Muscle of leg (tissue), 11 donors: ENCODE data around the gene ASL. TPM values are rescaled to one million over a fixed set of nuclear protein-coding genes. Genes with fewer than 3 reads are reported as not detected.
"Not testable (repeated sequence)": the region's sequence is repeated elsewhere in the genome, so short reads cannot be mapped to it uniquely, and the experiment has no call there.

ENCODE experiments used
- DNase-seq: peaks from one replicate; pipeline ENCODE4 v3.0.0; 2013
- H3K27ac ChIP-seq: one replicate; pipeline ENCODE4 v1.5.1; 2013; ENCODE audit warnings: mild to moderate bottlenecking, low read length, control low read depth
- H3K27me3 ChIP-seq: one replicate; pipeline ENCODE4 v1.6.1; 2013; ENCODE audit warnings: low read length; ENCODE audit not compliant: control insufficient read depth, insufficient read depth
- H3K36me3 ChIP-seq: one replicate; pipeline ENCODE4 v1.6.1; 2013; ENCODE audit warnings: low read length; ENCODE audit not compliant: control insufficient read depth, insufficient read depth
- H3K4me1 ChIP-seq: one replicate; pipeline ENCODE4 v1.6.1; 2013; ENCODE audit warnings: low read length; ENCODE audit not compliant: control insufficient read depth, insufficient read depth
- H3K4me3 ChIP-seq: one replicate; pipeline ENCODE4 v1.5.1; 2013; ENCODE audit warnings: low read length, control low read depth
- H3K9me3 ChIP-seq: replicated peaks from 2 replicates; pipeline ENCODE4 v1.6.1; 2013; ENCODE audit warnings: low read depth, low read length; ENCODE audit not compliant: control insufficient read depth
- WGBS: methylation state at CpG from one replicate; pipeline ENCODE4 v1.1.5; 2013; ENCODE audit warnings: missing lambda C conversion rate; ENCODE audit not compliant: insufficient coverage; 5-methylcytosine and 5-hydroxymethylcytosine counted together
- polyA plus RNA-seq, 8 donors: library from polyadenylated mRNA; unstranded; fragments of 120-200 nt; gene quantifications; one replicate each; pipeline versions ENCODE4 v1.2.1 to v1.2.3, GENCODE V29; 2013; ENCODE audit warnings: inconsistent platforms in 1 of 8, low replicate concordance in 1 of 8; ENCODE audit not compliant: insufficient read length in 8 of 8, insufficient read depth in 1 of 8
- total RNA-seq: library from RNA; stranded (reverse); fragments of 120-200 nt; gene quantifications from one replicate; pipeline ENCODE4 v1.2.4, GENCODE V29; 2013

The ASL gene
- total and polyA plus RNA-seq, 9 donors: 9.7 to 20.8 (median 12.9) TPM

DNA sequence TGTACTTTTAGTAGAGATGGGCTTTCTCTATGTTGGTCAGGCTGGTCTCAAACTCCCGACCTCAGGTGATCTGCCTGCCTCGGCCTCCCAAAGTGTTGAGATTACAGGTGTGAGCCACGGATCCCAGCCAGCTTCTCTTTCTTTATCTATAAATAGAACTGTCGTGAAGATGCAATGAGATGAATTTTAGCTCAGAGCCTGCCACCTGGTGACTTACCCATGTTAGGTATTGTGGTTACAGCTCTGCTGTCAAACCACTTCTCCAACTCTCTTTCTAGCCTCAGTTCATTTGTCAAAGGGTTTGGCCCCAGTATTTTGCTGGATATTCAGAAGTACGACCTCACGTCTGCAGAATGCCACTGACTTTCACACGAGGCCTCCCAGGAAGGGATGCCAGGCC is 3.4 kb upstream of the ASL start:
- not testable (repeated sequence) for H3K27me3 ChIP-seq, H3K9me3 ChIP-seq, H3K4me1 ChIP-seq, DNase-seq, H3K36me3 ChIP-seq, H3K4me3 ChIP-seq, H3K27ac ChIP-seq
- 65% methylated on average over 3 of the region's 7 CpGs for WGBS

DNA sequence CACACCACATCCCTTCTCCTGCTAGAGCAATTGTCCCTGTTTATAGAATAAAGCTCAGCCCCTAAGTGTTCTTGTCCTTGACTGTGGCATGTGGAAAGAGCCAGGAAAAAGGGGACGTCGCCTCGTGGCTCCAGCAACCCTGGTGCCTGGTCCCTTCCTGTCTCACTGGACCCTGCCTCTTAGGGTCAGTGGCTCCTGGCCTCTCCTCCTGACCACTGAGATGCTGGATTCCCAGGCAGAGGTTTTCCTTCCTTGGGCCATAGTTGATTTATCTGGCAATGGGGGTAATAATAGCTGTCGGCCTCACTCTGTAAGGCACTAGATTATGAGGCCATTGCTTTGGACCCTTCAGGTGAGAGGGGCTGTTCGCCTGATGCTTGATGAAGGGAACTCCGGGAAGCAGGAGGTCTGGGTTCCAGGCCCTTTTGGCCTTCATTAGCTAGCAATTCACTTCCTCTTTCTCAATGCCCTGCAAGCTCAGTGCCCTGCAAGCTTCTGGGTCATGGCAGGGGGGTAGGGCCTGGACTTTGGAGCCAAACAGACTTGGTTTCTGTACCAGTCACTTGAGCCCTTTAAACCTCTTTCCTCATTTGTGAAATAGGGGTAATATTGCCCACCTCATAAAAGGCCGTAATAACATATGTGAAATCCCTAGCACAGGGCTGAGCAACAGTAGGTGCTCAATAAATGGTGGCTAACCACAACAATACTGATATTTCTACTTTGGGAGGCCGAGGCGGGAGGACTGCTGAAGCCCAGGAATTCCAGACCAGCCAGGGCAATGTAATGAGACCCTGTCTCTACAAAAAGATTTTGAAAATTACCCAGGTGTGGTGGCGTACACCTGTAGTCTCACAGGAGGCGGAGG is 1.1 kb downstream of the ASL start:
- WGBS: 55% methylated on average over 6 of the region's 11 CpGs
- DNase-seq: peak; percentile 13
- H3K27me3 ChIP-seq: no peaks in the 10 kb centered on the region
- peaks cover 10% of the 10 kb centered on the region for H3K4me1 ChIP-seq
- no peak overlapping the region for H3K27ac ChIP-seq
- peak overlapping the region; percentile 89 for H3K4me3 ChIP-seq
- no peaks in the 10 kb centered on the region for H3K36me3 ChIP-seq
- no peaks in the 10 kb centered on the region for H3K9me3 ChIP-seq

DNA sequence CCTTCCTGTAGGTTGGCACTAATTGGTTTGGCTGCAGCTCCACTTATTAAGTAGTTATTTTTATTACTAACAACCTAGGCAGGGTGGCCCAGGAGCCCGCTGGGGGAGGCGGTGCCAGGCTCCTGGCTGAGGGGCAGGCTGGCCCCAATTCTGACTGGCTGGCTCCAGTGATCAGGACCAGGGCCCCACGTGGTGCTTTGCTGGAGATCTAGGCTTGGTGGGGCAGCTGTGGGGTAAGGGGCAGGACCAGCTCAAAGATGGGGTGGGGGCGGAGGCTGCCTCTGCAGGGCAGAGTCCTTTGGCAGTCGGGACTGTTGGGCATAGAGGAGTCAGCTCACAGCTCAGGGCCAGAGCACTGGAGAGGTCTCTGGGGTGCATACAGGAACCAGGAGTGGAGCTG is 2.4 kb downstream of the ASL start:
- H3K27me3 ChIP-seq: no peaks in the 10 kb centered on the region
- peaks cover 10% of the 10 kb centered on the region for H3K4me1 ChIP-seq
- no peak for DNase-seq
- H3K27ac ChIP-seq: no peak overlapping the region
- no peaks in the 10 kb centered on the region for H3K9me3 ChIP-seq
- peaks cover 10% of the 10 kb centered on the region for H3K36me3 ChIP-seq
- 95% methylated on average over 4 of the region's 5 CpGs for WGBS
- H3K4me3 ChIP-seq: no peak overlapping the region

DNA sequence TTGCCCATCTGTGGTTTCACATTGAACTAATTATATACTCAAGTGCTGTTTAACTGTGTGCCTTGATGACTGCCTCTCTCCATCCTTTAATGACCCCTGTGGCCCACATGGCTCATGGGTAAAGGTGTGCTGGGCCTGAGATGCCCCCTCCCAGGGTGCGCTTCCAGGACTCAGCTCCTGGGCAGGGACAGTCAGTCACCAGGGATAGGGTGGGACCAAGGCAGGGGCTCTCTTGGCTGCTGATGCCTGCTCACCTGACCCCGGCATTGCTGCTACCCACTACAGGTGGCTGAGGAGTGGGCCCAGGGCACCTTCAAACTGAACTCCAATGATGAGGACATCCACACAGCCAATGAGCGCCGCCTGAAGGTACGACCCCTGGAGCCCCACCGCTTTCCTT is 6.5 kb downstream of the ASL start:
- no peak overlapping the region for H3K4me3 ChIP-seq
- no peak for DNase-seq
- peaks cover 19% of the 10 kb centered on the region for H3K36me3 ChIP-seq
- no peaks in the 10 kb centered on the region for H3K4me1 ChIP-seq
- 100% methylated on average over 2 of the region's 6 CpGs for WGBS
- no peaks in the 10 kb centered on the region for H3K9me3 ChIP-seq
- H3K27ac ChIP-seq: no peak overlapping the region
- H3K27me3 ChIP-seq: no peaks in the 10 kb centered on the region

DNA sequence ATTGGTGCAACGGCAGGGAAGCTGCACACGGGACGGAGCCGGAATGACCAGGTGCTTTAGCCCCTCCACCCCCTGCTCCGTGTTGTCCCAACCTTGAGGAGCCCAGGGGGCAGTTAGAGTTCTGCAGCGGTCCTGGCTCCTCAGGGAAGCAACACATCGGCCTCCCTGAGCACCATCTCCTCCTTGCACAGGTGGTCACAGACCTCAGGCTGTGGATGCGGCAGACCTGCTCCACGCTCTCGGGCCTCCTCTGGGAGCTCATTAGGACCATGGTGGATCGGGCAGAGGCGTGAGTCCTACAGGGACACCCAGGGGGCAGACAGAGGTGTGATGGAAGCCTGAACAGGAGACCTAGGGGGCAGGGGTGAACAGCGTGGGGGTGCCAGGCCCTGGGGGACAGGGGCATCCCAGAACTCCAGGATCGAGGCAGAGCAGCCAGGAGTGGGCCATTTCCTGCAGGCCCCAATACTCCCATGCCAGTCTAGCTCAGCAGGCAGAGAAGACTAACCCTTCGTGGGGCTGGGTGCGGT is 7.3 kb downstream of the ASL start:
- H3K36me3 ChIP-seq: peaks cover 19% of the 10 kb centered on the region
- no peak overlapping the region for H3K27ac ChIP-seq
- no peaks in the 10 kb centered on the region for H3K4me1 ChIP-seq
- 91% methylated on average over 11 of the region's 16 CpGs for WGBS
- no peaks in the 10 kb centered on the region for H3K27me3 ChIP-seq
- no peak overlapping the region for H3K4me3 ChIP-seq
- no peaks in the 10 kb centered on the region for H3K9me3 ChIP-seq
- DNase-seq: no peak

DNA sequence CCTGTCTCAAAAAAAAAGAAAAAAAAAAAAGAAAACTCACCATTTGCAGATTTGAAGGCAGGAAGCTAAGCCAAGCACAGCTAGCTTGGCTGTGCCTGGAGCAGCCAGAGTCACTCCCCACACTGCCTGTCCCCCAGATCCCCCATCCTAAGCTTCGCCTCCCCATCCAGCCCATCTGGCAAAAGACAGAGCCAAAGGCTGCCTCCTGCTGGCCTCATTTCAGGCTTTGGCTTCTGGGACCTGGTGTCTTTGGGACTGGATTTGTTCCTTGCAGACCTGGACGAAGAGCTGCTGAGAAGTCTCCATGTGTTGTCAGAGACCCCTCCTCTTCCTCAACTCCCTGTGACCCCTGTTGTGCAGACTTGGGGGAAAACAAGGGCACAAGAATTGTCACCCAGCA is 8.1 kb downstream of the ASL start:
- no CpG with 5 or more reads among the region's 2 CpGs for WGBS
- Histone ChIP-seq H3K9me3 (no peaks in the 10 kb centered on the region), H3K27ac (no peak overlapping the region), H3K4me1 (no peaks in the 10 kb centered on the region), H3K4me3 (no peak overlapping the region), H3K36me3 (peaks cover 19% of the 10 kb centered on the region), H3K27me3 (no peaks in the 10 kb centered on the region)
- DNase-seq: no peak

DNA sequence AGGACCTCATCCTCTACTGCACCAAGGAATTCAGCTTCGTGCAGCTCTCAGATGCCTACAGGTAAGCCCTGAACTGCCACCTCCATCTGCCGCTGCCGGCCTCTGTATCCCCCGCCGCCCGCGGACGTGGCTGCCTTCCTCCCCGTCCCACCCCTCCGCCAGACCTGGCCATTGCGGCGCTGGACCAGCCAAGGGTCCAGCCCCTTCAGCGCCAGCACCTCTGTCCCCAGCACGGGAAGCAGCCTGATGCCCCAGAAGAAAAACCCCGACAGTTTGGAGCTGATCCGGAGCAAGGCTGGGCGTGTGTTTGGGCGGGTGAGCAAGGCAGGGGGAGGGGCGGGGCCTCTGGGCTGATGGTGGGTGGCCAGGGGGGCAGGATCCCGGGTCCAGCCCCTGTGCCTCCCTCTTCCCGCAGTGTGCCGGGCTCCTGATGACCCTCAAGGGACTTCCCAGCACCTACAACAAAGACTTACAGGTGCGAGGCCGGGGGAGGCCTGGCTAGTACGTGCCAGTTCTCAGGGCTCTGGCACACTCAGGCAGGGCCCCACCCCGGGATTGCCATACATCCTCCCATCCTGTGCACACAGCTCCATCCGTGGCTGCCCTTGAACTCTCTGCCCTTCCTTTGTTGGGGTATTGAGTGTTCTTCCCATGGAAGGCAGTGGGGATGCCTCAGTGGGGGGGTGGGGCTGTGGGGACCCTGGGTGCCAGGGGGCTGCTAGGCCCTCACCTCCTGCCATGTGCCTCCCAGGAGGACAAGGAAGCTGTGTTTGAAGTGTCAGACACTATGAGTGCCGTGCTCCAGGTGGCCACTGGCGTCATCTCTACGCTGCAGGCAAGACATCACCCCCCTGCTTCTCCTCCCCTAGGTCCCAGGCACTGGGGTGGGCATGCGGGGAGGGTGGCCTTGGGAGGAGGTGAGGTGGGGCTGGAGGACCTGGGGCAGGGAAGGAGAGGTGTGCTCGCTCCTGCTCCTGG is 13.5 kb downstream of the ASL start:
- Histone ChIP-seq H3K27ac (no peak overlapping the region), H3K9me3 (no peaks in the 10 kb centered on the region), H3K27me3 (no peaks in the 10 kb centered on the region), H3K36me3 (peaks cover 4% of the 10 kb centered on the region), H3K4me3 (no peak overlapping the region), H3K4me1 (no peaks in the 10 kb centered on the region)
- WGBS: 73% methylated on average over 17 of the region's 32 CpGs
- no peak for DNase-seq

DNA sequence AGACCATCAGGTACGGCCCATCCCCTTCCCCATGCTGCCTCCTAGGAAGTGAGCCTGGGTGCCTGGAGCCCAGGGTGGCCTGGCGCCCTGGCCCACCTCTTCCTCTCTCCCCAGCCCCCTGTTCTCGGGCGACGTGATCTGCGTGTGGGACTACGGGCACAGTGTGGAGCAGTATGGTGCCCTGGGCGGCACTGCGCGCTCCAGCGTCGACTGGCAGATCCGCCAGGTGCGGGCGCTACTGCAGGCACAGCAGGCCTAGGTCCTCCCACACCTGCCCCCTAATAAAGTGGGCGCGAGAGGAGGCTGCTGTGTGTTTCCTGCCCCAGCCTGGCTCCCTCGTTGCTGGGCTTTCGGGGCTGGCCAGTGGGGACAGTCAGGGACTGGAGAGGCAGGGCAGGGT is 17.0 kb downstream of the ASL start:
- no peak for DNase-seq
- Histone ChIP-seq H3K36me3 (no peaks in the 10 kb centered on the region), H3K4me3 (no peak overlapping the region), H3K4me1 (no peaks in the 10 kb centered on the region), H3K9me3 (no peaks in the 10 kb centered on the region), H3K27me3 (no peaks in the 10 kb centered on the region), H3K27ac (no peak overlapping the region)
- WGBS: 90% methylated on average over 18 of the region's 19 CpGs

DNA sequence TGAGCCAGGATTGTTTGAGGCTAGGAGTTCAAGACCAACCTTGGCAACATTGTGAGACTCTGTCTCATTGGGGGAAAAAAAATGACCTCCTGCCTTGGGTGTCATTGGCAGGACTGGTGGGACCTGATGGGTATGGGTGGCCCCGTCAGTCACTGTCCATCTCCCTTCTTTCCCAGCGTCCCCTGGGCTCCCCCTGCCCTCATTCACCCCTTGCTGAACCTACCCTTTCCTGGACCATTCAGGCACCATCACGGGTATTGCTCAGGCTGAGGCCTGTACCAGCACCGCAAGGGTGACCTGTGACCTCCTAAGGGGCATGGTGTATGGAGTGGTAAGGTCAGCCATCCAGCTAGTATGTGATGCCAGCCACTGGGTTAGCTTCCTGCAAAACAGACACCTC is 19.4 kb downstream of the ASL start:
- no peaks in the 10 kb centered on the region for H3K27me3 ChIP-seq
- no peaks in the 10 kb centered on the region for H3K36me3 ChIP-seq
- H3K4me3 ChIP-seq: no peak overlapping the region
- no peaks in the 10 kb centered on the region for H3K4me1 ChIP-seq
- no peak overlapping the region for H3K27ac ChIP-seq
- no peak for DNase-seq
- 93% methylated on average over 2 of the region's 4 CpGs for WGBS
- H3K9me3 ChIP-seq: no peaks in the 10 kb centered on the region

DNA sequence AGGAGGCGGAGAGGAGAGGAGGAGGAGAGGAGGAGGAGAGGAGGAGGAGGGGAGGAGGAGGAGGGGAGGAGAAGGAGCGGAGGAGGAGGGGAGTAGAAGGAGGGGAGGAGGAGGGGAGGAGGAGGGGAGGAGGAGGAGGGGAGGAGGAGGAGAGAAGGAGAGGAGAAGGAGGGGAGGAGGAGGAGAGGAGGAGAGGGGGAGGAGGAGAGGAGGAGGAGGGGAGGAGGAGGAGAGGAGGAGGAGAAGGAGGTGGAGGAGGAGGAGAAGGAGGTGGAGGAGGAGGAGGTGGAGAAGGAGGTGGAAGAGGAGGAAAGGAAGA is 23.6 kb downstream of the ASL start:
- no peak overlapping the region for H3K4me3 ChIP-seq
- no CpG with 5 or more reads among the region's 2 CpGs for WGBS

More for the DNA sequence above, 23.6 kb downstream of the ASL start:
- Histone ChIP-seq H3K9me3 (no peaks in the 10 kb centered on the region), H3K27ac (no peak overlapping the region), H3K36me3 (no peaks in the 10 kb centered on the region), H3K4me1 (no peaks in the 10 kb centered on the region), H3K27me3 (no peaks in the 10 kb centered on the region)
- DNase-seq: peak; percentile 27
